GM23338 (cell line): Measurements from ENCODE around the gene PSMB7. TPM values are rescaled to one million over a fixed set of nuclear protein-coding genes. Genes with fewer than 3 reads are reported as not detected.

Experiments
- ATAC-seq: fragments of 200-7000 bp; cut with Tn5 transposase; 3 replicates; pipeline ENCODE4 v1.9.1; 2020
- DNase-seq: peaks from one replicate; pipeline ENCODE4 v3.0.0-alpha.2; 2015; ENCODE audit warnings: low spot score
- H2AFZ ChIP-seq: fragments of 200-600 bp; sonication (generic); 2 replicates; pipeline ENCODE4 v1.8.0; 2016; ENCODE audit warnings: antibody characterized with exemption, mild to moderate bottlenecking, moderate library complexity
- H3F3A ChIP-seq: fragments of 200-600 bp; sonication (generic); replicated peaks from 2 replicates; pipeline ENCODE4 v1.8.0; 2017; ENCODE audit warnings: antibody characterized with exemption, mixed run types, low read depth
- H3K27ac ChIP-seq: fragments of 200-600 bp; sonication (generic); 2 replicates; pipeline ENCODE4 v1.6.1; 2016; ENCODE audit warnings: low read depth
- H3K27me3 ChIP-seq: fragments of 200-600 bp; sonication (generic); 2 replicates; pipeline ENCODE4 v1.8.0; 2016; ENCODE audit warnings: mild to moderate bottlenecking, mixed run types, moderate library complexity; ENCODE audit not compliant: insufficient read depth
- H3K36me3 ChIP-seq: fragments of 200-600 bp; sonication (generic); 2 replicates; pipeline ENCODE4 v1.8.0; 2016; ENCODE audit warnings: mild to moderate bottlenecking; ENCODE audit not compliant: insufficient read depth
- H3K4me1 ChIP-seq: fragments of 200-600 bp; sonication (generic); 2 replicates; pipeline ENCODE4 v1.8.0; 2016; ENCODE audit warnings: mild to moderate bottlenecking, moderate library complexity; ENCODE audit not compliant: insufficient read depth
- H3K4me2 ChIP-seq: fragments of 200-600 bp; sonication (generic); 2 replicates; pipeline ENCODE4 v1.7.1; 2017; ENCODE audit warnings: mixed run types
- H3K4me3 ChIP-seq: fragments of 200-600 bp; sonication (generic); 2 replicates; pipeline ENCODE4 v1.6.1; 2016; ENCODE audit warnings: mixed run types
- H3K79me2 ChIP-seq: fragments of 200-600 bp; sonication (generic); replicated peaks from 2 replicates; pipeline ENCODE4 v1.8.0; 2017; ENCODE audit warnings: mild to moderate bottlenecking; ENCODE audit not compliant: insufficient read depth
- H3K9me2 ChIP-seq: fragments of 200-600 bp; sonication (generic); 2 replicates; pipeline ENCODE4 v1.8.0; 2017; ENCODE audit not compliant: insufficient read depth
- H4K20me1 ChIP-seq: fragments of 200-600 bp; sonication (generic); replicated peaks from 2 replicates; pipeline ENCODE4 v1.8.0; 2017; ENCODE audit warnings: mild to moderate bottlenecking; ENCODE audit not compliant: insufficient read depth
- H3K27ac Mint-ChIP-seq: 2 replicates; pipeline ENCODE4 v1.8.0; 2020; ENCODE audit warnings: inconsistent platforms, mild to moderate bottlenecking, moderate library complexity, mixed read lengths
- H3K27me3 Mint-ChIP-seq: 3 replicates; pipeline ENCODE4 v1.8.0; 2022; ENCODE audit warnings: low read depth, mild to moderate bottlenecking, moderate library complexity, mixed read lengths, inconsistent platforms; ENCODE audit not compliant: insufficient read depth, poor library complexity
- H3K36me3 Mint-ChIP-seq: 3 replicates; pipeline ENCODE4 v1.8.0; 2021; ENCODE audit warnings: low read depth, mild to moderate bottlenecking, inconsistent platforms, moderate library complexity, mixed read lengths
- H3K4me1 Mint-ChIP-seq: 3 replicates; pipeline ENCODE4 v1.8.0; 2020; ENCODE audit warnings: mild to moderate bottlenecking, inconsistent platforms, mixed read lengths
- H3K4me3 Mint-ChIP-seq: 3 replicates; pipeline ENCODE4 v1.8.0; 2021; ENCODE audit warnings: moderate library complexity, mild to moderate bottlenecking, inconsistent platforms, mixed read lengths
- H3K9me3 Mint-ChIP-seq: 3 replicates; pipeline ENCODE4 v1.8.0; 2020; ENCODE audit warnings: moderate library complexity, mild to moderate bottlenecking, inconsistent platforms, mixed read lengths
- CREB1 ChIP-seq: fragments of 250-450 bp; sonication (Bioruptor Pico); IDR thresholded peaks from 2 replicates; pipeline ENCODE4 v1.5.0; 2020; ENCODE audit warnings: low read depth, mild to moderate bottlenecking, moderate library complexity
- CTCF ChIP-seq, 2 experiments: fragments of 200-600 bp in 1 of 2; sonication (generic) in 1 of 2; conservative IDR thresholded peaks; 2 replicates each; pipeline versions ENCODE4 v1.5.1 to v1.6.1; 2016 to 2017; ENCODE audit warnings: antibody characterized with exemption in 2 of 2, low read depth in 2 of 2, mild to moderate bottlenecking in 2 of 2, moderate library complexity in 1 of 2
- NANOG ChIP-seq: IDR thresholded peaks from 2 replicates; pipeline ENCODE4 v1.6.1; 2016; ENCODE audit warnings: antibody characterized with exemption, borderline replicate concordance
- POLR2AphosphoS5 ChIP-seq: IDR thresholded peaks from 2 replicates; pipeline ENCODE4 v1.6.1; 2016; ENCODE audit warnings: antibody characterized with exemption, low read depth
- REST ChIP-seq: IDR thresholded peaks from one replicate; pipeline ENCODE4 v1.6.1; 2018; ENCODE audit warnings: antibody characterized with exemption; ENCODE audit not compliant: unreplicated experiment
- ZNF114 ChIP-seq: fragments of 250-450 bp; sonication (Bioruptor Pico); IDR thresholded peaks from 2 replicates; pipeline ENCODE4 v1.5.0; 2020; ENCODE audit warnings: mild to moderate bottlenecking, moderate library complexity
- ZNF331 ChIP-seq: fragments of 250-450 bp; sonication (Bioruptor Pico); IDR thresholded peaks from 2 replicates; pipeline ENCODE4 v1.5.0; 2020; ENCODE audit warnings: low read depth, mild to moderate bottlenecking, moderate library complexity
- polyA plus RNA-seq: library from polyadenylated mRNA; unstranded; fragments of >200 nt; fragmentation: Nextera tagmentation; extraction: Ambion mirVana; gene quantifications from 2 replicates; pipeline ENCODE4 v1.2.1, GENCODE V29; 2016
- total RNA-seq: library from RNA; depleted of rRNA; stranded (reverse); fragments of >200 nt; shearing (Covaris generic); gene quantifications from 2 replicates; pipeline ENCODE4 v1.2.3, GENCODE V29; 2014
- TF ChIP-seq, protein P1 (sequence below): fragments of 250-450 bp; sonication (Bioruptor Pico); IDR thresholded peaks from 2 replicates; pipeline ENCODE4 v1.5.0; 2020; ENCODE audit warnings: mild to moderate bottlenecking, moderate library complexity

PSMB7 gene
- total and polyA plus RNA-seq, 2 experiments from 2014 or later = 255 to 268 TPM

DNA sequence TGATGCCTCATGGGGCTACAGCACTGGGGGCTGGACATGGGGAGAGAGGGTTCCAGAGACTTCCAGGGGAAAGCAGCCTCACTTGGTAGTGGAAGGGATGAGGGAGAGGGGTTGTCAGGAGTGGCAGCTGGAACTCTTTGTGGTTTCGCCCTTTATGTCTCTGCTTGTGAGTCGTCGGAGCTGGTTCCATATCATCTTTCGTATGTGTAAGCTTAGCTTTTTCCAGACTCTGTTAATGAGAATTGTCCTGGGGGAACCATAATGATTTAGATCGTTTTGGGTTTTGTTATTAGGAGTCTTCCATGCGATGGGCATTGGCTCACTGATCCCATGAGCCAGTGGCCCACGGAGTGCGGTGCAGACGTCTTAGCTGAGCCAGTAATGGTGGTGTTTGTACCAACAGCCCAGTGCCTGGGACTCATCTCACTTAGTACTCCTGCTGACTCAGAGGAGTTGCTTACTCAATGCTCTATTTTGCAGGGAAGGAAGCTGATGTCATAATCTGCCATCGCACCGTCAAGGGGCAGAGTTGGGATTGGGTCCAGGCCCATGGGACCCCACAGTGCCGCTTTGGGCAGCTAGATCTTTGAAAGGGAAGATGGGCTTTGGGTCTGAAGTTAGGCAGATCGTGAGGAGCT lies 109.0 kb downstream of the PSMB7 start (continued):
- TF ChIP-seq REST (no peak), ZNF114 (CRISPR knock-in tag) (no peak), CREB1 (CRISPR knock-in tag) (no peak), CTCF (conservative IDR thresholded peaks at IDR 0.05; ENCODE audit: low read depth in 2 of 2) (no peak), ZNF331 (CRISPR knock-in tag) (no peak)

DNA sequence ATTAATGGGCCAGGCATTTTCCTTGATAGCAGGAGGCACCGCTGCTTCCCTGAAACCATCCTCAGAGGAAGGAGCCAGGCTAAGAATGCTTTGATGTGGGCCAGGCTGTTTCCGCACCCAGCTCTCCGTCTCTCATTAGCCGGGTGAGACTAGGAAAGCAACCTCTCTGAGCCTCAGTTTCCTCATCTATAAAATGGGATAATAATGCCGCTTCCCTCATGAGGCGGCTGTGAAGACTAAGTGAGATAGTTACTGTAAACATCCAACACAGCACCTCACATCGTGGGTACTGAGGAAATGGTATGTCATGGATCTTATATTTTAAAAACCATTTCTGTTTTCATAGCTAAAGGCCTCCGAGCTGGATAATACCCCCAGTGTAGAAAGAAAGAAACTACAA lies 111.0 kb downstream of the PSMB7 start:
- Histone ChIP-seq H3F3A (no peaks in the 10 kb centered on the region), H3K9me2 (no peaks in the 10 kb centered on the region), H3K4me3 (no peak overlapping the region), H3K36me3 (no peaks in the 10 kb centered on the region), H3K79me2 (no peaks in the 10 kb centered on the region), H2AFZ (no peak overlapping the region), H3K27me3 (no peaks in the 10 kb centered on the region), H4K20me1 (no peaks in the 10 kb centered on the region), H3K4me1 (no peaks in the 10 kb centered on the region), H3K4me2 (no peak overlapping the region), H3K27ac (no peak overlapping the region)
- TF ChIP-seq, protein P1, sequence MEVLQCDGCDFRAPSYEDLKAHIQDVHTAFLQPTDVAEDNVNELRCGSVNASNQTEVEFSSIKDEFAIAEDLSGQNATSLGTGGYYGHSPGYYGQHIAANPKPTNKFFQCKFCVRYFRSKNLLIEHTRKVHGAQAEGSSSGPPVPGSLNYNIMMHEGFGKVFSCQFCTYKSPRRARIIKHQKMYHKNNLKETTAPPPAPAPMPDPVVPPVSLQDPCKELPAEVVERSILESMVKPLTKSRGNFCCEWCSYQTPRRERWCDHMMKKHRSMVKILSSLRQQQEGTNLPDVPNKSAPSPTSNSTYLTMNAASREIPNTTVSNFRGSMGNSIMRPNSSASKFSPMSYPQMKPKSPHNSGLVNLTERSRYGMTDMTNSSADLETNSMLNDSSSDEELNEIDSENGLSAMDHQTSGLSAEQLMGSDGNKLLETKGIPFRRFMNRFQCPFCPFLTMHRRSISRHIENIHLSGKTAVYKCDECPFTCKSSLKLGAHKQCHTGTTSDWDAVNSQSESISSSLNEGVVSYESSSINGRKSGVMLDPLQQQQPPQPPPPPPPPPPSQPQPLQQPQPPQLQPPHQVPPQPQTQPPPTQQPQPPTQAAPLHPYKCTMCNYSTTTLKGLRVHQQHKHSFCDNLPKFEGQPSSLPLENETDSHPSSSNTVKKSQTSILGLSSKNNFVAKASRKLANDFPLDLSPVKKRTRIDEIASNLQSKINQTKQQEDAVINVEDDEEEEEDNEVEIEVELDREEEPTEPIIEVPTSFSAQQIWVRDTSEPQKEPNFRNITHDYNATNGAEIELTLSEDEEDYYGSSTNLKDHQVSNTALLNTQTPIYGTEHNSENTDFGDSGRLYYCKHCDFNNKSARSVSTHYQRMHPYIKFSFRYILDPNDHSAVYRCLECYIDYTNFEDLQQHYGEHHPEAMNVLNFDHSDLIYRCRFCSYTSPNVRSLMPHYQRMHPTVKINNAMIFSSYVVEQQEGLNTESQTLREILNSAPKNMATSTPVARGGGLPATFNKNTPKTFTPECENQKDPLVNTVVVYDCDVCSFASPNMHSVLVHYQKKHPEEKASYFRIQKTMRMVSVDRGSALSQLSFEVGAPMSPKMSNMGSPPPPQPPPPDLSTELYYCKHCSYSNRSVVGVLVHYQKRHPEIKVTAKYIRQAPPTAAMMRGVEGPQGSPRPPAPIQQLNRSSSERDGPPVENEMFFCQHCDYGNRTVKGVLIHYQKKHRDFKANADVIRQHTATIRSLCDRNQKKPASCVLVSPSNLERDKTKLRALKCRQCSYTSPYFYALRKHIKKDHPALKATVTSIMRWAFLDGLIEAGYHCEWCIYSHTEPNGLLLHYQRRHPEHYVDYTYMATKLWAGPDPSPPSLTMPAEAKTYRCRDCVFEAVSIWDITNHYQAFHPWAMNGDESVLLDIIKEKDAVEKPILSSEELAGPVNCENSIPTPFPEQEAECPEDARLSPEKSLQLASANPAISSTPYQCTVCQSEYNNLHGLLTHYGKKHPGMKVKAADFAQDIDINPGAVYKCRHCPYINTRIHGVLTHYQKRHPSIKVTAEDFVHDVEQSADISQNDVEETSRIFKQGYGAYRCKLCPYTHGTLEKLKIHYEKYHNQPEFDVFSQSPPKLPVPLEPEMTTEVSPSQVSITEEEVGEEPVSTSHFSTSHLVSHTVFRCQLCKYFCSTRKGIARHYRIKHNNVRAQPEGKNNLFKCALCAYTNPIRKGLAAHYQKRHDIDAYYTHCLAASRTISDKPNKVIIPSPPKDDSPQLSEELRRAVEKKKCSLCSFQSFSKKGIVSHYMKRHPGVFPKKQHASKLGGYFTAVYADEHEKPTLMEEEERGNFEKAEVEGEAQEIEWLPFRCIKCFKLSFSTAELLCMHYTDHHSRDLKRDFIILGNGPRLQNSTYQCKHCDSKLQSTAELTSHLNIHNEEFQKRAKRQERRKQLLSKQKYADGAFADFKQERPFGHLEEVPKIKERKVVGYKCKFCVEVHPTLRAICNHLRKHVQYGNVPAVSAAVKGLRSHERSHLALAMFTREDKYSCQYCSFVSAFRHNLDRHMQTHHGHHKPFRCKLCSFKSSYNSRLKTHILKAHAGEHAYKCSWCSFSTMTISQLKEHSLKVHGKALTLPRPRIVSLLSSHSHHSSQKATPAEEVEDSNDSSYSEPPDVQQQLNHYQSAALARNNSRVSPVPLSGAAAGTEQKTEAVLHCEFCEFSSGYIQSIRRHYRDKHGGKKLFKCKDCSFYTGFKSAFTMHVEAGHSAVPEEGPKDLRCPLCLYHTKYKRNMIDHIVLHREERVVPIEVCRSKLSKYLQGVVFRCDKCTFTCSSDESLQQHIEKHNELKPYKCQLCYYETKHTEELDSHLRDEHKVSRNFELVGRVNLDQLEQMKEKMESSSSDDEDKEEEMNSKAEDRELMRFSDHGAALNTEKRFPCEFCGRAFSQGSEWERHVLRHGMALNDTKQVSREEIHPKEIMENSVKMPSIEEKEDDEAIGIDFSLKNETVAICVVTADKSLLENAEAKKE = no peak
- TF ChIP-seq NANOG (no peak), POLR2AphosphoS5 (no peak), CREB1 (CRISPR knock-in tag) (no peak)
- peaks cover 5% of the 10 kb centered on the region for H3K4me1 Mint-ChIP-seq
- DNase-seq (no peak), ATAC-seq (no peak)
- peaks cover 9% of the 10 kb centered on the region for H3K27me3 Mint-ChIP-seq
- no peak overlapping the region for H3K27ac Mint-ChIP-seq
- H3K4me3 Mint-ChIP-seq = no peak overlapping the region
- no peaks in the 10 kb centered on the region for H3K9me3 Mint-ChIP-seq
- H3K36me3 Mint-ChIP-seq = no peaks in the 10 kb centered on the region
